Coronary artery (tissue), 2 donors: ENCODE measurements around the gene CGREF1.

Experiments used
- DNase-seq: peaks from one replicate; pipeline ENCODE4 v3.0.0-alpha.2; 2017; ENCODE audit warnings: low spot score
- H3K27ac ChIP-seq, 2 donors: fragments of 200-600 bp; sonication (generic); one replicate each; pipeline ENCODE4 v1.5.1; 2016 to 2019
- H3K4me3 ChIP-seq: fragments of 200-600 bp; sonication (generic); 2 replicates; pipeline ENCODE4 v1.5.1; 2016; ENCODE audit warnings: mild to moderate bottlenecking, moderate library complexity
- TF ChIP-seq, protein P1 (sequence below): fragments of 200-600 bp; sonication (generic); IDR thresholded peaks from one replicate; pipeline ENCODE4 v1.5.1; 2019; ENCODE audit warnings: antibody characterized with exemption

Gene CGREF1

DNA sequence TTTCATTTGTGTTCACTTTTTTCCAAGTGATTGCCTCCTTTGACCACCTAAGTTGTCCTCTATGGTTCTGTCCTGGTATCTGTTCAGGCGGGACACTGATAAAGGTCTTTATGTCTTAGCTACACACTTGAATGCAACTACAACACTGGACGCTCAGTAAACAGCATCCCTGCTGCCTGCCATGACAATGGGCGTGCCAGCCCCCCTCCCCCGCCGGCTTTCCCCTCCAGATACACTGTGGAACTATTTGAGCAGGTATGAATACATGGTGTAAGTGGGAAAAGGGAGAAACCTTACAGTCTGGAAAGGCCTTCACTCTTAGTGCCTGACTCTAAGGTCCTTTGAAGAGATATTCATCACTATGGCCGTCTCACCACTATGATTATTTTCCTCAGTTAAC is 61.7 kb downstream of the CGREF1 start:
- H3K27ac ChIP-seq: no peak overlapping the region
- TF ChIP-seq, protein P1, sequence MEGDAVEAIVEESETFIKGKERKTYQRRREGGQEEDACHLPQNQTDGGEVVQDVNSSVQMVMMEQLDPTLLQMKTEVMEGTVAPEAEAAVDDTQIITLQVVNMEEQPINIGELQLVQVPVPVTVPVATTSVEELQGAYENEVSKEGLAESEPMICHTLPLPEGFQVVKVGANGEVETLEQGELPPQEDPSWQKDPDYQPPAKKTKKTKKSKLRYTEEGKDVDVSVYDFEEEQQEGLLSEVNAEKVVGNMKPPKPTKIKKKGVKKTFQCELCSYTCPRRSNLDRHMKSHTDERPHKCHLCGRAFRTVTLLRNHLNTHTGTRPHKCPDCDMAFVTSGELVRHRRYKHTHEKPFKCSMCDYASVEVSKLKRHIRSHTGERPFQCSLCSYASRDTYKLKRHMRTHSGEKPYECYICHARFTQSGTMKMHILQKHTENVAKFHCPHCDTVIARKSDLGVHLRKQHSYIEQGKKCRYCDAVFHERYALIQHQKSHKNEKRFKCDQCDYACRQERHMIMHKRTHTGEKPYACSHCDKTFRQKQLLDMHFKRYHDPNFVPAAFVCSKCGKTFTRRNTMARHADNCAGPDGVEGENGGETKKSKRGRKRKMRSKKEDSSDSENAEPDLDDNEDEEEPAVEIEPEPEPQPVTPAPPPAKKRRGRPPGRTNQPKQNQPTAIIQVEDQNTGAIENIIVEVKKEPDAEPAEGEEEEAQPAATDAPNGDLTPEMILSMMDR: no peak
- no peak for DNase-seq
- no peak overlapping the region for H3K4me3 ChIP-seq

- Histone ChIP-seq H3K4me3 (no peak overlapping the region), H3K27ac (no peak overlapping the region)
- no peak for DNase-seq
- TF ChIP-seq, protein P1: no peak
These were observed 64.2 kb downstream of the CGREF1 start for GRCh38 chr2:27054721-27055120.

- Histone ChIP-seq H3K27ac (no peak overlapping the region), H3K4me3 (no peak overlapping the region)
- TF ChIP-seq, protein P1: no peak
- no peak for DNase-seq
These were observed 65.2 kb downstream of the CGREF1 start for GRCh38 chr2:27053776-27054175.

DNA sequence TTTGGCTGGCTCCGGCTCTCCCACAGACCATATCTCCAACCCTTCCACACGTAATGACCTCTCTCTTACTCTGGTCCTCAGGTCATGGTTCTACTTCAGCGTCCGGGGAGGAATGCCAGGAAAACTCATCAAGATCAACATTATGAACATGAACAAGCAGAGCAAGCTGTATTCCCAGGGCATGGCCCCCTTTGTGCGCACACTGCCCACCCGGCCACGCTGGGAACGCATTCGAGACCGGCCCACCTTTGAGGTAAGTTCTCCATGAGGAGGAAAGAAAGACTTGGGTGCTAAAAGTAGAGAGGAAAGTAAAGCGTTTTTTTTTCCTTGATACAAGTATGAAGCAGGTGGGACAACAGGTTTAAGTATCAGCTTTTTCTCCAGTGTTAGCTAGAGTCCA is 65.6 kb downstream of the CGREF1 start:
- TF ChIP-seq, protein P1: no peak
- DNase-seq: no peak
- no peak overlapping the region for H3K4me3 ChIP-seq
- H3K27ac ChIP-seq: no peak overlapping the region

- peak; percentile 83 for DNase-seq
- Histone ChIP-seq H3K27ac (peak overlapping the region; percentile 87 to 98), H3K4me3 (peak overlapping the region; percentile 92)
- TF ChIP-seq, protein P1: no peak
These were observed 66.9 kb downstream of the CGREF1 start for GRCh38 chr2:27051902-27052645.

DNA sequence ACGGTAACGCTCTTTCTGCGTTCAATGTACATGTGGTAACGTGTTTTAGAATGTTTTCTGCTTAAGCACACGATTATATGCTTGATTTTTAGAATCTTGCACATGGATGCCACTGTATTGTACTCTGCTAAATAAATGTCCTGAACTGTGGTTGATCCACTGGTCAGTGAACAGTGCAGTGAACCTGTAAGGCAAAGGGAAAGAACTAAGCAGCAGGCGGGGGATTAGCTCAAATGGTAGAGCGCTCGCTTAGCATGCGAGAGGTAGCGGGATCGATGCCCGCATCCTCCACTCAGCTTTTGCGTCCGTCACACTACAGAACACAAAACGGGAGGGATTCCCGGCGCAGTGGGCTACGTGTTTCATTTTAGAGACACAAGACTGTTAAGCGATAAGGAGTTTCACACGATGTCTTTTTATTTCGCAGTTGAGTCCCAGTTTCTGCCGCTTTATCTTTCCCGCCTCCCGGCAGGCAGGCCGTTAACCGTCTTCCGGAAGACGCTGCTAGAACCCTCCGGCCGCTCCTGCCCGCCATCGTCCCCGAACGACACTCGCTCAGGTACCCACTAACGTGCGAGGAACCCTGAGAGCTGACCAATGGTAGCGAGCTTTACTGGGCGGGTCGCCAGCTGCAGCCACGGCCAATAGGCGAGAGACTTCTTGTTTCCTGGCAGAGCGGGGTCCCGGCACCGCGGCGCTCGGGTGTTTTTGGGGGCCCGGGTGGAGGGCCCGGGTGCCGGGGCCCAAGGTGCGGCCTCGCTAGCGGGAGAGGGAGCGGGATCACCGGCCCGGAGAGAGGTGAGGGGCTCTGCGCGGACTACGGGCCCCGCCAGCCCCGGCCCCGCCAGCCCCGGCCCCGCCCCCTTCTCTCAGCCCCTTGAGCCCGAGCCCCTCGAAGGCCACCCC is 67.7 kb downstream of the CGREF1 start, which contains the start of gene AGBL5:
Gene AGBL5 (plus strand): TSS at position 673 of the 906 bp plus-strand sequence. CDS start 1,291 bp downstream, outside the sequence.
- peak within 1 kb of the TSS; percentile 87 to 98 for H3K27ac ChIP-seq
- H3K4me3 ChIP-seq: peak within 1 kb of the TSS; percentile 92
- TF ChIP-seq, protein P1: no peak
- peak; percentile 97 for DNase-seq
